Measurements from ENCODE around the gene BTN1A1.

The BTN1A1 gene

GRCh38 chr6:26524722-26525370, 24.7 kb downstream of the BTN1A1 start:
- Histone ChIP-seq H3K4me2 (ENCODE audit: low read length) (no peak overlapping the region), H3K79me1 (ENCODE audit: low read length) (peaks cover 8% of the 10 kb centered on the region), H3K79me2 (ENCODE audit: control insufficient read depth, insufficient read depth, low read length, poor library complexity) (peaks cover 5% of the 10 kb centered on the region), H3K4ac (ENCODE audit: low read depth, low read length) (no peak overlapping the region), H4K91ac (ENCODE audit: low read depth, low read length) (no peak overlapping the region), H3K27me3 (ENCODE audit: insufficient read depth, low read length) (no peaks in the 10 kb centered on the region), H4K12ac (ENCODE audit: low read depth, low read length) (no peak overlapping the region), H2BK5ac (ENCODE audit: low read depth, low read length, poor library complexity) (no peak overlapping the region), H2AK5ac (ENCODE audit: low read length) (no peak overlapping the region), H2AFZ (ENCODE audit: insufficient read depth, low read length, poor library complexity) (no peak overlapping the region), H3K9me3 (ENCODE audit: insufficient read depth, low read depth, low read length) (no peaks in the 10 kb centered on the region), H3K14ac (ENCODE audit: low read length) (no peak overlapping the region), H4K8ac (ENCODE audit: low read depth, low read length) (no peak overlapping the region), H2BK120ac (ENCODE audit: insufficient read depth, low read length, poor library complexity) (no peak overlapping the region), H3K4me1 (ENCODE audit: control insufficient read depth in 1 of 2, insufficient read depth in 2 of 2, low read length in 2 of 2) (no peaks in the 10 kb centered on the region), H3K4me3 (ENCODE audit: low read depth, low read length) (no peak overlapping the region), H3K36me3 (ENCODE audit: control insufficient read depth in 1 of 2, insufficient read depth in 2 of 2, low read length in 2 of 2) (no peaks in the 10 kb centered on the region), H3K23ac (ENCODE audit: low read length) (no peak overlapping the region), H3K18ac (ENCODE audit: low read length) (no peak overlapping the region), H2BK12ac (ENCODE audit: low read length) (no peak overlapping the region), H3K27ac (ENCODE audit: low read depth, low read length) (no peak overlapping the region), H3K9ac (ENCODE audit: low read length) (no peak overlapping the region)
- no peak for DNase-seq
- WGBS (ENCODE audit: extremely low coverage, insufficient coverage, insufficient read length) = no CpG with 5 or more reads among the region's 7 CpGs

- H2BK120ac ChIP-seq (ENCODE audit: insufficient read depth, low read length, poor library complexity) = no peak overlapping the region
- peaks cover 5% of the 10 kb centered on the region for H3K79me2 ChIP-seq (ENCODE audit: control insufficient read depth, insufficient read depth, low read length, poor library complexity)
- H3K4me2 ChIP-seq (ENCODE audit: low read length) = no peak overlapping the region
- no peak overlapping the region for H4K12ac ChIP-seq (ENCODE audit: low read depth, low read length)
- DNase-seq = no peak
- H2BK12ac ChIP-seq (ENCODE audit: low read length) = no peak overlapping the region
- no peak overlapping the region for H3K23ac ChIP-seq (ENCODE audit: low read length)
- no peak overlapping the region for H3K4me3 ChIP-seq (ENCODE audit: low read depth, low read length)
- no peak overlapping the region for H3K9ac ChIP-seq (ENCODE audit: low read length)
- H3K4ac ChIP-seq (ENCODE audit: low read depth, low read length) = no peak overlapping the region
- no peak overlapping the region for H2BK5ac ChIP-seq (ENCODE audit: low read depth, low read length, poor library complexity)
- no peak overlapping the region for H3K18ac ChIP-seq (ENCODE audit: low read length)
- H3K79me1 ChIP-seq (ENCODE audit: low read length) = peaks cover 6% of the 10 kb centered on the region
- H3K27me3 ChIP-seq (ENCODE audit: insufficient read depth, low read length) = no peaks in the 10 kb centered on the region
- no peak overlapping the region for H4K8ac ChIP-seq (ENCODE audit: low read depth, low read length)
- H3K4me1 ChIP-seq (ENCODE audit: control insufficient read depth in 1 of 2, insufficient read depth in 2 of 2, low read length in 2 of 2) = no peaks in the 10 kb centered on the region
- H2AFZ ChIP-seq (ENCODE audit: insufficient read depth, low read length, poor library complexity) = no peak overlapping the region
- H4K91ac ChIP-seq (ENCODE audit: low read depth, low read length) = no peak overlapping the region
- no CpG with 5 or more reads among the region's 2 CpGs for WGBS (ENCODE audit: extremely low coverage, insufficient coverage, insufficient read length)
- no peak overlapping the region for H3K14ac ChIP-seq (ENCODE audit: low read length)
- no peaks in the 10 kb centered on the region for H3K9me3 ChIP-seq (ENCODE audit: insufficient read depth, low read depth, low read length)
- H3K36me3 ChIP-seq (ENCODE audit: control insufficient read depth in 1 of 2, insufficient read depth in 2 of 2, low read length in 2 of 2) = no peaks in the 10 kb centered on the region
- H2AK5ac ChIP-seq (ENCODE audit: low read length) = no peak overlapping the region
- no peak overlapping the region for H3K27ac ChIP-seq (ENCODE audit: low read depth, low read length)
Measured at GRCh38 chr6:26525838-26526237, 25.7 kb downstream of the BTN1A1 start.

GRCh38 chr6:26526928-26527327, 26.8 kb downstream of the BTN1A1 start:
- Histone ChIP-seq H3K27me3 (ENCODE audit: insufficient read depth, low read length) (no peaks in the 10 kb centered on the region), H3K36me3 (ENCODE audit: control insufficient read depth in 1 of 2, insufficient read depth in 2 of 2, low read length in 2 of 2) (no peaks in the 10 kb centered on the region), H3K4me1 (ENCODE audit: control insufficient read depth in 1 of 2, insufficient read depth in 2 of 2, low read length in 2 of 2) (no peaks in the 10 kb centered on the region), H4K8ac (ENCODE audit: low read depth, low read length) (no peak overlapping the region), H3K9me3 (ENCODE audit: insufficient read depth, low read depth, low read length) (no peaks in the 10 kb centered on the region), H4K91ac (ENCODE audit: low read depth, low read length) (no peak overlapping the region), H4K12ac (ENCODE audit: low read depth, low read length) (no peak overlapping the region), H3K27ac (ENCODE audit: low read depth, low read length) (no peak overlapping the region), H3K79me1 (ENCODE audit: low read length) (peaks cover 3% of the 10 kb centered on the region), H3K4me2 (ENCODE audit: low read length) (no peak overlapping the region), H2AK5ac (ENCODE audit: low read length) (no peak overlapping the region), H3K23ac (ENCODE audit: low read length) (no peak overlapping the region), H3K18ac (ENCODE audit: low read length) (no peak overlapping the region), H3K79me2 (ENCODE audit: control insufficient read depth, insufficient read depth, low read length, poor library complexity) (peaks cover 3% of the 10 kb centered on the region), H3K9ac (ENCODE audit: low read length) (no peak overlapping the region), H3K4ac (ENCODE audit: low read depth, low read length) (no peak overlapping the region), H2BK5ac (ENCODE audit: low read depth, low read length, poor library complexity) (no peak overlapping the region), H2BK120ac (ENCODE audit: insufficient read depth, low read length, poor library complexity) (no peak overlapping the region), H2AFZ (ENCODE audit: insufficient read depth, low read length, poor library complexity) (no peak overlapping the region), H2BK12ac (ENCODE audit: low read length) (no peak overlapping the region), H3K4me3 (ENCODE audit: low read depth, low read length) (no peak overlapping the region), H3K14ac (ENCODE audit: low read length) (no peak overlapping the region)
- WGBS (ENCODE audit: extremely low coverage, insufficient coverage, insufficient read length) = no CpG with 5 or more reads among the region's 1 CpG
- no peak for DNase-seq

GRCh38 chr6:26530203-26530602, 30.1 kb downstream of the BTN1A1 start:
- Histone ChIP-seq H2AK5ac (ENCODE audit: low read length) (no peak overlapping the region), H4K8ac (ENCODE audit: low read depth, low read length) (no peak overlapping the region), H4K12ac (ENCODE audit: low read depth, low read length) (no peak overlapping the region), H3K27me3 (ENCODE audit: insufficient read depth, low read length) (no peaks in the 10 kb centered on the region), H3K4ac (ENCODE audit: low read depth, low read length) (no peak overlapping the region), H2AFZ (ENCODE audit: insufficient read depth, low read length, poor library complexity) (no peak overlapping the region), H3K9ac (ENCODE audit: low read length) (no peak overlapping the region), H3K36me3 (ENCODE audit: control insufficient read depth in 1 of 2, insufficient read depth in 2 of 2, low read length in 2 of 2) (no peaks in the 10 kb centered on the region), H3K79me1 (ENCODE audit: low read length) (no peaks in the 10 kb centered on the region), H3K23ac (ENCODE audit: low read length) (no peak overlapping the region), H3K79me2 (ENCODE audit: control insufficient read depth, insufficient read depth, low read length, poor library complexity) (peaks cover 2% of the 10 kb centered on the region), H3K9me3 (ENCODE audit: insufficient read depth, low read depth, low read length) (no peaks in the 10 kb centered on the region), H3K27ac (ENCODE audit: low read depth, low read length) (no peak overlapping the region), H3K4me1 (ENCODE audit: control insufficient read depth in 1 of 2, insufficient read depth in 2 of 2, low read length in 2 of 2) (no peaks in the 10 kb centered on the region), H3K18ac (ENCODE audit: low read length) (no peak overlapping the region), H3K14ac (ENCODE audit: low read length) (no peak overlapping the region), H2BK120ac (ENCODE audit: insufficient read depth, low read length, poor library complexity) (no peak overlapping the region), H2BK5ac (ENCODE audit: low read depth, low read length, poor library complexity) (no peak overlapping the region), H3K4me2 (ENCODE audit: low read length) (no peak overlapping the region), H3K4me3 (ENCODE audit: low read depth, low read length) (no peak overlapping the region), H2BK12ac (ENCODE audit: low read length) (no peak overlapping the region), H4K91ac (ENCODE audit: low read depth, low read length) (no peak overlapping the region)
- DNase-seq = no peak
- no CpG with 5 or more reads among the region's 2 CpGs for WGBS (ENCODE audit: extremely low coverage, insufficient coverage, insufficient read length)

All from trophoblast cell (in vitro differentiated cells and primary cell).